ENCODE results near the gene CD48.

The CD48 gene, protein sequence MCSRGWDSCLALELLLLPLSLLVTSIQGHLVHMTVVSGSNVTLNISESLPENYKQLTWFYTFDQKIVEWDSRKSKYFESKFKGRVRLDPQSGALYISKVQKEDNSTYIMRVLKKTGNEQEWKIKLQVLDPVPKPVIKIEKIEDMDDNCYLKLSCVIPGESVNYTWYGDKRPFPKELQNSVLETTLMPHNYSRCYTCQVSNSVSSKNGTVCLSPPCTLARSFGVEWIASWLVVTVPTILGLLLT

DNA sequence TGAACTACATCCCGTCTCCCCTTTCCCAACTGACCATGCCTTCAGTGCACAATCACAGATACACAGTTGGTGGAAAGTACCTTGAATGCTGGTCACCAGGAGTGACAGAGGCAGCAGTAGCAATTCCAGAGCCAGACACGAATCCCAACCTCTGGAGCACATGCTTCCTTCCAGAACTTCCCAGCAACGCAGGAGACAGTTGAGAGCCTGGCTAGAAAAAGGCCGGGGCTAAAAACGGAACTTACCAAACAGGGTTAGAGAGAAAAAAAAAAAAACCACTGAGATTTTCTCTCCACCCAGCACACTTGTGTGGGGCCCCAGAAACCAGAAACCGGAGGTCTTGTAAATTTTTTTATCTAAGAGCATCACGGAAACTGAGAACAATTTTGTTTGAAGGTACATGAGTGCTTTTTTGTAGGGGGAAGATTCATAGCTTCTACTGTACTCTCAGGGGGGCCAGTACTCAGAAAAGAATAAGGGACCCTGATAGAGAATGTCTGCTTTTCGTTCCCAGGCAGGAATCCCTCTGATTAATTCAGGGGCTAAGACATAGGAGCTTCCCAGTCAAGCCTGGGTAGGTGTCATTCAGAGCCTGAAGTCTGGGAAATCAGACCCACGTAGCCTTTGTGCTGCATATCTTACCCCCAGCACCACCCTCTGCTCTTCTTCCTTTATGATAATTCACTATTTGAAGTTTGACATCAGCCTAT, at the start of gene CD48:
TSS of gene CD48 (minus strand) at position 221 of the 710 bp plus-strand sequence. CDS start at position 162, 59 bp downstream.
- DNase-seq = peak; percentile 60

DNA sequence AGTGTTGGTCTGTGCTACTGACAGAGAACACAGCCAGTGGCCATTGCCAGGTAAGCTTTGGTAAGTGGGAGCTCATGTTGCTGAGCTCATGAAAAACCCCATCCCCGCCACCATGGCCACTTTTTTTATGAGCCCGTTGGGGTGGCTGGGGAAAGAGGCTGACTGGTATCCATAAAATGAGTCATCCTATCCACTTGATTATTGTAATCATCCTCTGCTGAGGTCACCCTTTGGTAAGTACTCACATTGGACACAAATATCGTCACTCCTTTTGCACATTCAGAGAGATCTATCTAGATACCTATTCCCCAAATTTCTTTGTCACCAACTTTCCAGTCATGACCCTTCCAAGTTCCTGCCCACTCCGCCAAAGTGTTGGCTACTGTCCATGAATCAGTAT, 49.4 kb upstream of the CD48 start:
- no peak for DNase-seq

DNA sequence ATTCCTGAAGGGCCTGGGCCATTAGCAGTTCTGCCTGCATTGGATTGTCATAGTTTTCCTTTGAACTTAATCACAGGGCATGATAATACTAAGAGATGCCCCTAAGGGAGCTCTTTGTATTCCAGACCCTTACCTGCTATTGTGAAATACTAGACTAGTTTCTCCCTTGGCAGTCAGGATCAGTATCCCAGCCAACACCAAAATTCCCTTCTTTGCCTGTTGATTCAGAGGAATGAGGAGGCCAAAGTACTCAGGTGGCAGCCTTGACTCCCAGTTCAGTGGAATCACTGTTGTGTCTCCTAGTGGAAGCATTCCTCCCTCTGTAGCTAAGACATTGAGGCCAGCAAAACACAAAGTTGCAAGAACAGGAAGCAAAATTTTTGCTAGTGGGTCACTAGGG, 48.1 kb upstream of the CD48 start:
- no peak for DNase-seq

DNA sequence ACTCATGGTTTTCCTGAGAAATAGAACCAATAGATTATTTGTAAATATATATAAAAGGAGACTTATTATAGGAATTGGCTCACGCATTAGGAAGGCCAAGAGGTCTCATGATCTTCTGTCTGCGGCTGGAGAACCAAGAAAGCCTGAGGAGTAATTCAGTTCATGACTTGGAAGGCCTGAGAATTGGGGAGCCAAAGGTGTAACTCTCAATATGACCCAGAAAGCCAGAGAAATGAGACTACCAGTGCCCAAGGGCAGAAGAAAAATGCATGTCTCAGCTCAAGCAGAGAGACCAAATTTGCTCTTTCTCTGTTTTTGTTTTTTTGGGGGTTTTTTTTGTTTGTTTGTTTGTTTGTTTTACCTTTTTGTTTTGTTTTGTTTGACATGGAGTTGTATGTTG, 46.9 kb upstream of the CD48 start:
- no peak for DNase-seq

DNA sequence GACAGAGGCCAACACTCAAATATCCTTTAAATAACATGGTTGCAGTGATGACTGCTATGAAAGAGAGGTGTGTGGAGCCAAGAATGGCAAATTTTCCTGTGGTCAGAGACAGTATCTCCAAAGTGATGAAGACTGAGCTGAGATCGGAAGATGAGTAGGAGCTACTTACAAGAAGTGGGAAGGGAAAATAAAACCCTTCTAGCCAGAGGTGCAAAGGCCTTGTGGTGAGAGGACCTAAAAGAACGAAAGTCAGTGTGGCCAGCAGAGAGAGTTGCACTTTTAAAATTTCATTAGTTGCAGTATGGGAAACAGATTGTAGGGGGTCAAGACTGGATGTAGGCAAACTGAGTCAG, 45.2 kb upstream of the CD48 start:
- no peak for DNase-seq

DNA sequence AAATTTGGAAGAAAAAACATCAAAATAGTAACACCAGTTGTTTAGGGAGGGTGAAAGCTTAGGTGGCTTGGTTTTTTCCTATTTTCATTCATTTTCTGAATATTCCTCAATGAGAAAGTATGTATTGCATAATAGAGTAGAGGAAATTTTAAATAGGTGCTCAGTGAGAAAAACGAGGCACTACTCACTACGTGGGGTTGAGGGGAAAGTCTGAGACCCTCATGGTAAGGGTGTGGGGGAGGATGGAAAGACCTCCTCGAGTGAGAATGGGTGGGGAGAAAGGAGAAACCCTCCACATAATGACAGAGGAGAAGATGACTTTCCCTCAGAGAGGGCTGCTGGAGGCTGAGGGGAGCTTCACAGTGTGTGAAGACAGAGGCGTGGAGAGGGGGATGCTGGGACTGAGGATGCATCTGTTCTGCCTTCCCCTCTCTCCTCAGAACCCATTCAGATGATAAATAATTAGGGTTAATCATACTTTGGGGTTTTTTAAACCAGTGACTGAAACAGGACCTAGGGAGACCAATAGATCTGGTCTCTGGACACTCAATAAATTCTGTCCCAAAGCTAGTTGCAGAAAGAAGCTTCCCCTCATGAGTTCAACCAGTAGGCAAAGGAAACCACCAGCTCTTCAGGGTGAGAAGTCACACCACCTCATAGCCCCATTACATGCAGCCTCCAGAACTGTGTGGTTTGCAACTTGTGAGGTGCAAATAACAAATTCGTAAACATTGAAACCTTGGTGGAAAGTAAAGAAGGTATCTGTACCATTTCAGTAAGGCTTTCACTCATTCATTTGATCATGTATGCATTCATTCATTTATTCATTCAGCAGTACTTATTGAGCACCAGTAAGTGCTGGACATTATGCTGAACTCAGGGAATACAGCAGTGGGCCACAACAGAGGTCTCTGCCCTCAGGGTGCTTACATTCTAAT, 44.6 kb upstream of the CD48 start:
- DNase-seq = peak; percentile 18

DNA sequence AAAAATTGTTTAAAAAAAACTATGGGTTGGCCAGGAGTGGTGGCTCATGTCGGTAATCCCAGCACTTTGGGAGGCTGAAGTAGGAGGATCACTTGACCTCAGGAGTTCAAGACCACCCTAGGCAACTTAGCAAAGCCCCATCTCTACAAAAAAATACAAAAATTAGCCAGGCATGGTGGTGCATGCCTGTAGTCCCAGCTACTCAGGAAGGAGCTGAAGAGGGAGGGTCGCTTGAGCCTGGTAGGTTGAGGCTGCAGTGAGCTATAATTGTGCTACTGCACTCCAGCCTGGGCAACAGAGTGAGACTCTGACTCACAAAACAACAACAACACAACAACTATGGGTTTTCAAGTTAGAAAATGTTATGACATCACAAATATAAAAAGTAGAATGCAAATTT, 43.8 kb upstream of the CD48 start:
- DNase-seq = no peak

DNA sequence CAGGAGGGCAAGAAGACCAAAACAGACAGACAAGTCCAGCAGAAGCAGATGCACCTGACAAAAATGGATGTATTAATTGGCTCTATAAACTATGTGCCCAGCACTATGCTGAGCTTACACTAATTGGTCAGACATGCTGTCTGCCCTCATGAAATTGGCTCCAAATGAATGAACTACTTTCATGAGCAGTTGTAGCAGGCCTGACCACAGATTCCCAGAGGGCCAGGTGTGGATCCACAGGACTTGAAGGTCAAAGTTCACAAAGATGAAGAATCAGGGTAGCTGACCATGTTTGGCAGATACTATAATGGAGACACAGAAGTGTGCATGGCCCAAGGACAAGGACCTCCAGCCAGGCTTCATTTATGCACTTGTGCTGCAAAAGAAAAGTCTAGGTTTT, 42.0 kb upstream of the CD48 start:
- DNase-seq = no peak

DNA sequence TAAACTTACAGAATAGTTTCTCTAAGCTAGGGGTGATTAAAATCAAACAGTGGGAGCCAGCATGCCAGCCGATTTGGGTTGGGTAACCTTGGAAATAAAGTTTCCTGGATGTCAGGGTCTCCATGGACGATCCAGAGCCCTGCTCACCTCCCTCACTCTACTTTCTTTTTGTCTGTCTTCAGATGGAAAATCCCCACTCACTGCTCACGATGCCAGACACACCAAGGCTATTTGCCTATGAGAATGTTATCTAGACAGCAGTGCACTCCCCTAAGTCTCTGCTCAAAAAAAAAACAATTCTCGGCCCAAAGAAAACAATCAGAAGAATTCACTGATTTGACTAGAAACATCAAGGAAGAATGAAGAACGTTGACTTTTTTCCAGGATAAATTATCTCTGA, 41.3 kb upstream of the CD48 start:
- DNase-seq = no peak

DNA sequence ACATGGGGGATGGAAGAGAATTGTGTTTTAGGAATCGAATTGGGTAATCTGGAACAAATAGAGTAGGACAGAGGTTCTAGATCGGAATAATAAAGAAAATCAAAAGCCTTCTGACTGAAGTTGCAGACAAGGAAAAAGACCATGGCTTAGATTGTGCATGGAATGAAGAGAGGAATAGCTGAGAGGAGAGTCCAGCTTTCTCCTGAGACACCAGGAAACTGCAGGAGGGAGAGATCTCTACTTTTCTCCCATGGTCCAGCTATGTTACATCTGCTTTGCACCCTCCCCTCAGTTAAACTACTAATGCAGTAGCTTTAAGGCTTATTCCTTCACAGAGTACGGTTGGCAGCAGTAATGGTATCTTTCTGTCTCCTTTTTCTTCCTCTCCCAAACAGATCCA, 40.8 kb upstream of the CD48 start:
- no peak for DNase-seq

DNA sequence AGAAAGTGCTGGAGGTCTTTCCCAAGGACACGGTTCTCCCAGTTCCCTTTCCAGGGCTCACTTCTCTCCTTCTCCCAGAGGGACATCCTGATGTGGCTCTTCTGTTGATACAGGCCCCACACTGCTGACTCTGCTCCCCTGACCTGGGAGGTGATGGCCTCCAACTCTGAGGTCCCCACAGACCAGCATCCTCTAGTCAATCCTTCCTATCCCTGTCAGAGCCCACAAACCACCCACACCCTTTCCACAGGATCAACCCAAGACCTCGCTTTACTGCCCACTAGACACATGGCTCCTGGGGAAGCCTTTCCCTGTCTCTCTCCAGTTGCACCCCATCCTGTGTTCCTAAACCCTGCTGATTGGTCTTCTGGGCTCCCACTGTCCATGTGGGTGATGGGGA, 39.0 kb upstream of the CD48 start:
- no peak for DNase-seq

DNA sequence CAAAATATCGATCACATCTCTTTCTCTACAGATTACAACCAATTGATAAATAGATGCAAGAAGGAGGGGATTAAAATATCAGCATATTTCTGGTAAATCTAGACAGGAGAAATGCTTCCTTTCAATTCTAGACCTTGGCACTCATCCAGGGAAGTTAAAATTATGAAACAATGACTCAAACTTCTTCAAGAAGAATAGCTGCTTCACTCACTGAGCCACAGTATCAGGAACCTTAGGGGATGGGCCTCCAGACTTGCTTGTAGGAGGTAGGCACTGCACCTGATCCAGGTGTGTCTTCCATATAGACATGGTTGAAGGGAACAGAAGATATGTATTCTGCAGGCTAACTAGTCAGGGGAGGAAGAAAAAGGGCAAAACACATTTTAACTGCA, 37.3 kb upstream of the CD48 start:
- no peak for DNase-seq

DNA sequence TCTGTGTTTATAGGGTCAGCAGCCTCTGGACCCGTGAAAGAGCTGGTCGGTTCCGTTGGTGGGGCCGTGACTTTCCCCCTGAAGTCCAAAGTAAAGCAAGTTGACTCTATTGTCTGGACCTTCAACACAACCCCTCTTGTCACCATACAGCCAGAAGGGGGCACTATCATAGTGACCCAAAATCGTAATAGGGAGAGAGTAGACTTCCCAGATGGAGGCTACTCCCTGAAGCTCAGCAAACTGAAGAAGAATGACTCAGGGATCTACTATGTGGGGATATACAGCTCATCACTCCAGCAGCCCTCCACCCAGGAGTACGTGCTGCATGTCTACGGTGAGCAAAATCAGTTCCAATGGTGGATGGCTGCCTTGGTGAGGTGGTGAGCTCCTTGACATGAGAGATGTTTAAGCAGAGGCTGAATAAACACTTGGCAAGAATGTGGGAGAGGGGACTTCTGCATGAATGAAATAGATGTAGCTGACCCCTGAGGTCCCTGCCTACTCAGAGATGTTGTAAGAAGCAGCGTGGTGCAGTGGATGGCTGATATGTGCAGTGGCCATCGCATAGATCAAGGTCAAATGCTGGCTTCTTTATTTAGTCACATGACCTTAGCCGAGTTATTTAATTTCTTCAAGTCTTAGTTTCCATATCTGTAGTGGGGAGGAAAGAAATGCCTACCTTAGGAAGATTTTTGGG, 36.7 kb upstream of the CD48 start:
- DNase-seq = no peak

DNA sequence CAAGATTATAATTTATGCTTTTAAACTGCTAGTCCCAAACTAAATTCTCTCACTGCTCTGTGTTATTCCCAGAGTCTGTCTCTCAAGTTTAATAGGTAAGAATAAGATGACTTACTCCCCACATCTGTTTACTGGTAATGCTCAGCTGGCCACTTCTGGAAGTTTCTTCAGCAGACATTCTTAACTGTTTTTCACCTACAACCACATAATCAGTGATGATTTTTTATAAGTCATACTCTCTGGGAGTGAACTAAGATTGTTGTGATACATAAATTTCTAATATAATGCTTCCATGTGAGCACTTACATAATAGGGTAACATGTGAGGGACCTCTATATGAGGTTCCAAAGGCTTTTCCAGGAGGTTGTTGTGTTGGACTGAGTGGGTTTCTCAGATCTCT, 36.1 kb upstream of the CD48 start:
- no peak for DNase-seq

DNA sequence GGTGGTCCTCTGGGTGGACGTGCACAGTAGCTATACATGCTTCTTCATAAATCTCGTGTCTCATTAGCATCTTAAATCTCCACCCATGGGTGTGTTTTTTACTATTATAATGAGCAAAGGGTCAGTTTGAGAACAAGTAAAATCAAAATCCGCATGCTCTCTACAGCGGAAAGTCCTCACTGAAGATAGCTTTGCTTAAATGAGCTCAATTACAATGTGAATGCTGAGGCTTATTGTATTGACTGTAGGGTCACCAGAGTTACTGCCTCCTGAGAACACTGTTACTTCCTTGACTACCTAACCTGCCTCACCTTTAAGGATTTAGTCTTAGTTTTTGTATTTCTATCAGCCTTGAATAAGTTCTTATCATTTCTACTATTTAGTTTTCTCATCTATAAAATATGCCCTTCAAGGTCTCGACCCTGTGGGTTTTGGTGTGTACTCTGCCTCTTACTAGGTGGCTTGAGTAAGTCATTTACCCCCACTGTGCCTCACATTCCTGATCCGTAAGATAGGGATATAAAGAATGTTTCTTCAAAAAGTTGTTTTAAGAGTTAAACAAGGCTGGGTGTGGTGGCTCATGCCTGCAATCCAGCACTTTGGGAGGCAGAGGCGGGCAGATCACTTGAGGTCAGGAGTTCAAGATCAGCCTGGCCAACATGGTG, 35.3 kb upstream of the CD48 start:
- DNase-seq = no peak

DNA sequence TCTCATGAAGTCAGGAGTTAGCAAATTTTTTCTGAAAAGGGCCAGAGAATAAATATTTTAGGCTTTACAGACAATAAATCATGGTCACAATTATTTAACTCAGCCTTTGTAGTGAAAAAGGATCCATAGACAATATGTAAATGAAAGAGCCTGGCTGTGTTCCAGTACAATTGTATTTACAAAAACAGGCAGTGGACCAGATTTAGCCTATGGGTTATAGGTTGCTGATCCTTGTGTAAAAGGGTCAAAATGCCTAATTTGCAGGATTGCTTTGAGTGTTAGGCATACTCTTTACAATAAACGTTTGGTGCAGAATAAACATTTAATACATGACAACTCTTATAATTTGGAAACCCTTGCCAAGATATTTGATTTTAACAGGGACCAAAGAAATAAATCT, 33.9 kb upstream of the CD48 start:
- DNase-seq = no peak

DNA sequence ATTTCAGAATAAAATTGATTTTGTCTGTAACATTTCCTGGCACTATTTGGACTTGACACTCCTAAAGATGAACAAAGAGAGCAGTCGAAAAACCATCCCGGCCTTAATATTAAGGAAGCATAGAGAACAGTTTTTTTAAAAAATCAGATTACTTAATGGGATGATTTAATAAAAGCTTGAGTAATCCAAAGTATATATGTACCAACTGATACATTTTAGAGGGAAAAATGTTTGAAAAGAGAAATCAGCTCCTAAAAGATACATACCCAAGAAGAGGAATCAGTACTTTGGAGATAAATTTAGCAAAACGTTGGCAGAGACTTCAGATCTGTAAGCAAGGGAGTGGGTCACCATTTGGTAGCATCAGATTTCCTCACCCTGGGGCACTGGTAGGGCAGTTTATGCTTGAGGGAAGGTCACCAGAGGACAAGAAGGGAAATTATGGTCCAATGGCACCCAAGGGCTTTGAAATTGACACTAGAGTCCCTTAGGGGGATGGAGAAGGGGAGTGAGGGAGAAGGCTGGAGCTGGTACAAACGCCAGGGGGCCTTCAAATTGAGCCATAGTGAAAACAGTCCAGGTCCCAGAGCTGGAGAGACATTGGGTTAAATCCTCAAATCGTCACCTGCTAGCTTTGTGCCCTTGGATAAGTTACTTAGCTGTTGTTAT, 33.4 kb upstream of the CD48 start:
- no peak for DNase-seq

DNA sequence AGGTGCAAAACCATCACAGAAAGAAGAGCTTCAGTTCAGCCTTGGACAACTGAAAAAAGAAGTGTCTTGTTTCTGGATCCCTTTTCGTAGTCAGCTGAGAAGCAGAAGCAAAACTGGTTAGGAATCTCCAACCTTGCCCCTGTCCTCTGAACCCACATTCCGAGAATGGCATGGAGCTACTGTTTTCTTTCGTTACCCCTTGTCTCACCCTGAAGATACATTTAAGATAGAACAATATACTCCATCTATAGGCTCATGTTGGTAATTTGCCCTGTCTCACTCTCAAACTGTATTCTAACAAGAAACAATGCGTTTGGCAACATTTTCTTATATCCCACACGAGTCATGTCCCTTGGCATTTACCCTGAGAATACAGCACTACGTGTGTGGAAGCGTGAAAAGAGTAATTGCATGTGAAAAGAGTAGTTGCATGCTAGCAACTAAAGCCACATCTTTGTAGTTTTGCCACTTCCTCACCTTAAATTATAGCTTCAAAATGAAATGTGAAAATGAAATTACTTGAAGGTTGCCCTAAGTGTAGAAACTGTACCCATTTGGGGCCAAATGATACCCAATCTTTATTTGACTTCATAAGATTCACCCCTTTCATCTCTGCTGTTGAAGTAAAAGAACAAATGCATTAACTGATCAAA, 32.7 kb upstream of the CD48 start:
- no peak for DNase-seq

DNA sequence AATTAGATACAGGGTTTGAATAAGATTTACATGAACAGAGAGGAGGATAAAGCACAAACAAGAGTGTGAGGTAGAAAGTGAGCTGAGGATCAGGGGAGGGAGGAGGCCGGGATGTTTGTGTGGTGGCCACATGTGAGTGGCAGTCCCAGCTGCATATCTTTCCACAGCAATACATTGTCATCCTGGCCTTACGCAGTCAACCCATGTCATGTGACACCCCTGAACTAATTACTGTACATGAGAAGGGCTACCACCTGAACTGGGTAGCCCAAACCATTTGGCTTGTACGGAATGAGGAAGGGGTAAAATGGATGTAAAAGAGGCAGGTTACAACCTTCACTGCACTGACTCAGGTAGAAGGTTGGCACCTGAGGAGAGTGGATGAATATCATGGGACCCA, 31.6 kb upstream of the CD48 start:
- no peak for DNase-seq

DNA sequence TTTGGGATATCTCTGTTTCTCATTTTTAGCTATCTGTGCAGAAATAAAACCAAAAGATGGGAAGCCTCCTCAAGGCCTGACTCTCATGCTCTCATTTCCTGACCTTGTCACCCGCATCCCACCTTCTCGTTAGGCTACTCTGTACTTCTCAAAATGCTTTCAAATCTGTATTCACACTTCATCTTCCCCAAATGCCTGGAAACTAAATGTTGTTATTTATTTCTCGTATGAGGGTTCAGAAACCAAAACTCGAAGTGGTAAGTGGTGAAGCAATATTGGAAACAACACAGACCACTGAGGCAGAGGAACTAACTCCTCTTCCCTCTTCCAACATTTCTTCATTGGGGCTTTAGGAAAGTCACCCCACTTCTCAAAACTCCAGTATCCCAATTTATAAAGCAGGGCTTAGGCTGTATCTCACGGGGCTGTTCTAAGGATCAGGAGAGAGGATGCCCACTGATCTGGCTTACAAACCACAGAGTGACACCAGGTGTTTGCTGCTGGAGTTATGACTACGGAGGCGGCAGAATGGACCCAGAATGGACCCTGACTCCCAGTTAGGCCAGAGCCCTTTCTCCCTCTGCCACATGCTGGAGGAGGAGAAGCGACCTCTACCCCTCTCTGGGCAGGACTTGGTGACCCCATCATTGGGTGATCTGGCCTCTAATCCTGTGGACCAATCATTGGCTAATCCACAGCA, 31.0 kb upstream of the CD48 start:
- DNase-seq = no peak

All from activated naive CD4-positive, alpha-beta T cell treated with Interleukin-2 at 50 U/mL for 16 hours (primary cell).